ENCODE measurements around the gene ADAMTS2. TPM values are rescaled to one million over a fixed set of nuclear protein-coding genes. Genes with fewer than 3 reads are reported as not detected.

The ADAMTS2 gene
- total and polyA plus RNA-seq, 2 of the 8 experiments (the other 6 are each of a cell fraction or from before 2014, with no cell fraction given), result 6.6 to 7.3 TPM

DNA sequence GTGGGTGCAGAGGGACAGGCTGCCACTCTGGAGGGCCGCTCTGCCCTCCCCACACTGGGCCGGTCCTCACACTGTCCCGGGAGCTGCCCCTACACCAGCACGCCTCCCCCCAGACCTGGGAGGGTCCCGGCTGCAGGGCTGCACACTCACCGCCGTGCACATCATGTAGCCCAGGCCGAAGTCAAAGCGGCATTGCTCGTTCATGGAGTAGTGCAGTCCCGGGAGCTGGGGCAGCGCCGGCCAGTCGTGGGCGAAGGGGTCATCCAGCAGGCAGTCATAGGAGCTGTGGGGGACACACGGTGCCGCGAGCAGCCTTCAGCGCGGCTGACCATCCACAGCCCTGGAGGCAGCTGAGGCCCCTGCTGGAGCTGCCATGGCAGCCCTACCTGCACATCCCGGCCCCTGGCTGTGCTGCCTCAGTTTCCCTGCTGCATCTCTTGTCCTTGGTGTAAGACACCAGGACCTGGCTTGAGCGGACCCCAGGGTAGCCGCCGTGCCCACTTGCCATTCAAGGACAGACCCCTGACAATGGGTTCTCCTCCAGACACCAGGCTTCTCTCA lies 191.8 kb downstream of the ADAMTS2 start (continued):
- no peak for TF ChIP-seq EZH2 (IDR thresholded peaks at IDR 0.05; ENCODE audit: low read depth, low read length, severe bottlenecking)
- TF ChIP-seq HDAC6 (IDR thresholded peaks at IDR 0.05; ENCODE audit: low read depth, low read length), result no peak
- TF ChIP-seq TEAD4 (IDR thresholded peaks at IDR 0.05; ENCODE audit: low read depth, low read length), result no peak
- TF ChIP-seq NRF1 (IDR thresholded peaks at IDR 0.05; ENCODE audit: low read depth, low read length), result no peak
